Nephron progenitor cell (in vitro differentiated cells): ENCODE data around the gene TLR6.

ENCODE experiments used
- DNase-seq: peaks from one replicate; pipeline ENCODE4 v3.0.0; 2021
- H3K27ac Mint-ChIP-seq: 2 replicates; pipeline ENCODE4 v1.8.0; 2021; ENCODE audit warnings: mild to moderate bottlenecking, moderate library complexity, mixed read lengths
- H3K27me3 Mint-ChIP-seq: 2 replicates; pipeline ENCODE4 v1.8.0; 2021; ENCODE audit warnings: mild to moderate bottlenecking, low read depth, mixed read lengths; ENCODE audit not compliant: poor library complexity
- H3K36me3 Mint-ChIP-seq: 2 replicates; pipeline ENCODE4 v1.8.0; 2021; ENCODE audit warnings: low read depth, mixed read lengths
- H3K4me1 Mint-ChIP-seq: 2 replicates; pipeline ENCODE4 v1.8.0; 2021; ENCODE audit warnings: mixed read lengths
- H3K4me3 Mint-ChIP-seq: 2 replicates; pipeline ENCODE4 v1.8.0; 2021; ENCODE audit warnings: mild to moderate bottlenecking, moderate library complexity, mixed read lengths
- H3K9me3 Mint-ChIP-seq: 2 replicates; pipeline ENCODE4 v1.8.0; 2021; ENCODE audit warnings: mild to moderate bottlenecking, moderate library complexity, mixed read lengths
- TF ChIP-seq, protein P1 (sequence below): fragments of 200-600 bp; sonication (generic); IDR thresholded peaks from 2 replicates; pipeline ENCODE4 v1.5.0; 2021; ENCODE audit warnings: antibody characterized with exemption

TLR6 gene

GRCh38 chr4:38785041-38785790 lies 71.4 kb downstream of the TLR6 start:
- H3K36me3 Mint-ChIP-seq: no peaks in the 10 kb centered on the region
- H3K4me1 Mint-ChIP-seq: peaks cover 5% of the 10 kb centered on the region
- TF ChIP-seq, protein P1, sequence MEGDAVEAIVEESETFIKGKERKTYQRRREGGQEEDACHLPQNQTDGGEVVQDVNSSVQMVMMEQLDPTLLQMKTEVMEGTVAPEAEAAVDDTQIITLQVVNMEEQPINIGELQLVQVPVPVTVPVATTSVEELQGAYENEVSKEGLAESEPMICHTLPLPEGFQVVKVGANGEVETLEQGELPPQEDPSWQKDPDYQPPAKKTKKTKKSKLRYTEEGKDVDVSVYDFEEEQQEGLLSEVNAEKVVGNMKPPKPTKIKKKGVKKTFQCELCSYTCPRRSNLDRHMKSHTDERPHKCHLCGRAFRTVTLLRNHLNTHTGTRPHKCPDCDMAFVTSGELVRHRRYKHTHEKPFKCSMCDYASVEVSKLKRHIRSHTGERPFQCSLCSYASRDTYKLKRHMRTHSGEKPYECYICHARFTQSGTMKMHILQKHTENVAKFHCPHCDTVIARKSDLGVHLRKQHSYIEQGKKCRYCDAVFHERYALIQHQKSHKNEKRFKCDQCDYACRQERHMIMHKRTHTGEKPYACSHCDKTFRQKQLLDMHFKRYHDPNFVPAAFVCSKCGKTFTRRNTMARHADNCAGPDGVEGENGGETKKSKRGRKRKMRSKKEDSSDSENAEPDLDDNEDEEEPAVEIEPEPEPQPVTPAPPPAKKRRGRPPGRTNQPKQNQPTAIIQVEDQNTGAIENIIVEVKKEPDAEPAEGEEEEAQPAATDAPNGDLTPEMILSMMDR: no peak
- no peak overlapping the region for H3K27ac Mint-ChIP-seq
- no peak overlapping the region for H3K4me3 Mint-ChIP-seq
- H3K9me3 Mint-ChIP-seq: peaks cover 5% of the 10 kb centered on the region
- DNase-seq: no peak
- H3K27me3 Mint-ChIP-seq: peaks cover 15% of the 10 kb centered on the region

- Mint-ChIP-seq H3K4me1 (peaks cover 5% of the 10 kb centered on the region), H3K9me3 (no peaks in the 10 kb centered on the region), H3K4me3 (no peak overlapping the region), H3K27ac (no peak overlapping the region), H3K27me3 (peaks cover 12% of the 10 kb centered on the region), H3K36me3 (no peaks in the 10 kb centered on the region)
- DNase-seq: no peak
- TF ChIP-seq, protein P1: no peak
Observed at GRCh38 chr4:38784141-38784540, 72.5 kb downstream of the TLR6 start.

GRCh38 chr4:38783109-38783460 lies 73.5 kb downstream of the TLR6 start:
- H3K36me3 Mint-ChIP-seq: no peaks in the 10 kb centered on the region
- no peak overlapping the region for H3K4me3 Mint-ChIP-seq
- no peak for DNase-seq
- H3K27ac Mint-ChIP-seq: no peak overlapping the region
- TF ChIP-seq, protein P1: no peak
- no peaks in the 10 kb centered on the region for H3K9me3 Mint-ChIP-seq
- peaks cover 5% of the 10 kb centered on the region for H3K4me1 Mint-ChIP-seq
- H3K27me3 Mint-ChIP-seq: peaks cover 10% of the 10 kb centered on the region

DNA sequence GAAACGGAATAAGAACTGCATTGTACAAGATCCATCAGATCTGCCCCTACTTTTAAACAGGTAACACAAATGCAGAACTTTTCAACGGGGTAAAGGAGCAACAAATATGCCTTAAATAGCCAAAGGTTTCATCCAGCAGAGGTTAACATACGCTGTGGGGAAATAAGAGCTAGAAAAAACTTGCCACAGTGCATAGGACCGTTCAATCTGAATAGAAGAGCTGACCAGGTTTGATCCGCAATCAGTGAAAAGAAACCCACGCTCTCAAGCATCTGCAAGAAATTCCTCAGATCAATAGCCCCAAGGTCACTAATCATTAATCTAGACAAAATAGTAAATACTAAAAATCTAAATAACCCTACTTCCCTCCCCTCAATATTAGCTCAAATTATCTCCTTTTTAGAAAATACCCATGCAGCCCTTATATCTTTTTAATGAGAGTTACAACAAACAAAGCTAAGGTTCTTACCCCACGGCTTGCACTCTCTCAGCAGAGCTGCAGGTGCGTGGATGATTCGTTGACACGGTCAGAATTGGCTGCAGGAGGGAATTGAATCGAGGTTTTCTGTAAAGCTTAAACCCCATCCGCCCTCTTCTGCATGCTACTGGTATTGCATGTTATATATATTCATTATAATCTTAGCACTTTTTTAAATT lies 74.0 kb downstream of the TLR6 start, which contains the start of gene TLR10:
TLR10 (minus strand) TSS at position 539 of the 657 bp plus-strand sequence. CDS start 7,400 bp downstream, outside the sequence.
- Mint-ChIP-seq H3K36me3 (no peaks in the 10 kb centered on the region), H3K27ac (no peak within 1 kb of the TSS), H3K4me1 (peaks cover 5% of the 10 kb centered on the region), H3K4me3 (no peak within 1 kb of the TSS), H3K9me3 (no peaks in the 10 kb centered on the region), H3K27me3 (peaks cover 8% of the 10 kb centered on the region)
- TF ChIP-seq, protein P1: peak; percentile 77
- DNase-seq: peak; percentile 44

DNA sequence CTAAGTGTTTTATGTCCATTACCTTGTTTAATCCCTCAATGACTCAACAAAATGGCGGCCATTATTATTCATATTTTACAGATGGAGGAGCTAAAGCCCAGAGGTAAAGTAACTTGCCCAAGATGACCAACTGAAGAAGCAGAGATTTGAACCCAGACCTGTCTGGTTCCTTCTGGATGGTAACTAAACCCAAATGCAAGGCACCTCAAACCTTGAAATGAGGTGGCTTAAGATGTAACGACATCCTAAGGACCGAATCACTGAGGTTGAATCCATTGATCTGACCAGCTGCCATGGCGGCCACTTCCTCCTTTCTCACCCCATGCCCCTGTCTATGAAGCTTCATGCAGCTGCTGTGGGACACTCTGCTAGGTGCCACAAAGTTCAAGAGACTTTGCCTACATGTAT lies 74.8 kb downstream of the TLR6 start:
- Mint-ChIP-seq H3K27ac (no peak overlapping the region), H3K36me3 (peaks cover 5% of the 10 kb centered on the region), H3K4me3 (no peak overlapping the region), H3K27me3 (peaks cover 11% of the 10 kb centered on the region), H3K9me3 (peaks cover 5% of the 10 kb centered on the region), H3K4me1 (peaks cover 5% of the 10 kb centered on the region)
- DNase-seq: no peak
- TF ChIP-seq, protein P1: no peak
